ENCODE measurements around the gene SIPA1L2.

The SIPA1L2 gene

GRCh38 chr1:232630047-232630893 lies at the start of gene SIPA1L2:
Gene SIPA1L2 (minus strand): TSS chr1:232630133. CDS start chr1:232515339, 114,794 bp downstream.
- in situ Hi-C loops (cut with HindIII; ENCODE audit: low pct_ligation_motif_present, low sequenced_read_pairs): no loop called here
- H3K27ac ChIP-seq: no peak within 1 kb of the TSS
- peak within 1 kb of the TSS; percentile 67 for H3K4me3 ChIP-seq (ENCODE audit: low read depth, low read length)

GRCh38 chr1:232678185-232678886 lies 48.4 kb upstream of the SIPA1L2 start:
- no peak for DNase-seq
- no peaks in the 10 kb centered on the region for H3K27me3 ChIP-seq (replicated peaks)
- in situ Hi-C loops (cut with HindIII; ENCODE audit: low pct_ligation_motif_present, low sequenced_read_pairs): no loop called here
- H3K4me3 ChIP-seq (ENCODE audit: low read depth, low read length): no peak overlapping the region
- no peak for TF ChIP-seq CTCF (IDR thresholded peaks at IDR 0.05; ENCODE audit: low read depth, low read length, missing control alignments)
- no peaks in the 10 kb centered on the region for H3K36me3 ChIP-seq (replicated peaks)
- H3K27ac ChIP-seq: no peak overlapping the region

More at GRCh38 chr1:232630047-232630893, at the start of gene SIPA1L2:
- no peaks in the 10 kb centered on the region for H3K36me3 ChIP-seq (replicated peaks)
- TF ChIP-seq CTCF (IDR thresholded peaks at IDR 0.05; ENCODE audit: low read depth, low read length, missing control alignments): peak; percentile 64
- DNase-seq: peak; percentile 71
- no peaks in the 10 kb centered on the region for H3K27me3 ChIP-seq (replicated peaks)

GRCh38 chr1:232676307-232676706 lies 46.4 kb upstream of the SIPA1L2 start:
- Histone ChIP-seq H3K27ac (no peak overlapping the region), H3K4me3 (ENCODE audit: low read depth, low read length) (no peak overlapping the region), H3K36me3 (replicated peaks) (no peaks in the 10 kb centered on the region), H3K27me3 (replicated peaks) (no peaks in the 10 kb centered on the region)
- no peak for TF ChIP-seq CTCF (IDR thresholded peaks at IDR 0.05; ENCODE audit: low read depth, low read length, missing control alignments)
- DNase-seq: no peak
- in situ Hi-C loops (cut with HindIII; ENCODE audit: low pct_ligation_motif_present, low sequenced_read_pairs): no loop called here

GRCh38 chr1:232675898-232676297 lies 46.0 kb upstream of the SIPA1L2 start:
- DNase-seq: no peak
- in situ Hi-C loops (cut with HindIII; ENCODE audit: low pct_ligation_motif_present, low sequenced_read_pairs): no loop called here
- no peak overlapping the region for H3K4me3 ChIP-seq (ENCODE audit: low read depth, low read length)
- H3K27ac ChIP-seq: no peak overlapping the region
- no peaks in the 10 kb centered on the region for H3K27me3 ChIP-seq (replicated peaks)
- H3K36me3 ChIP-seq (replicated peaks): no peaks in the 10 kb centered on the region
- no peak for TF ChIP-seq CTCF (IDR thresholded peaks at IDR 0.05; ENCODE audit: low read depth, low read length, missing control alignments)

GRCh38 chr1:232675260-232675659 lies 45.3 kb upstream of the SIPA1L2 start:
- no peaks in the 10 kb centered on the region for H3K27me3 ChIP-seq (replicated peaks)

More at GRCh38 chr1:232675260-232675659, 45.3 kb upstream of the SIPA1L2 start:
- Histone ChIP-seq H3K4me3 (ENCODE audit: low read depth, low read length) (no peak overlapping the region), H3K27ac (no peak overlapping the region), H3K36me3 (replicated peaks) (no peaks in the 10 kb centered on the region)
- TF ChIP-seq CTCF (IDR thresholded peaks at IDR 0.05; ENCODE audit: low read depth, low read length, missing control alignments): no peak
- in situ Hi-C loops (cut with HindIII; ENCODE audit: low pct_ligation_motif_present, low sequenced_read_pairs): no loop called here
- DNase-seq: no peak
